ENCODE results near the gene TNRC6C. TPM values are rescaled to one million over a fixed set of nuclear protein-coding genes. Genes with fewer than 3 reads are reported as not detected.

Gene TNRC6C
- total and polyA plus RNA-seq, 10 donors: 1.7 to 37.0 (median 18.3) TPM

DNA sequence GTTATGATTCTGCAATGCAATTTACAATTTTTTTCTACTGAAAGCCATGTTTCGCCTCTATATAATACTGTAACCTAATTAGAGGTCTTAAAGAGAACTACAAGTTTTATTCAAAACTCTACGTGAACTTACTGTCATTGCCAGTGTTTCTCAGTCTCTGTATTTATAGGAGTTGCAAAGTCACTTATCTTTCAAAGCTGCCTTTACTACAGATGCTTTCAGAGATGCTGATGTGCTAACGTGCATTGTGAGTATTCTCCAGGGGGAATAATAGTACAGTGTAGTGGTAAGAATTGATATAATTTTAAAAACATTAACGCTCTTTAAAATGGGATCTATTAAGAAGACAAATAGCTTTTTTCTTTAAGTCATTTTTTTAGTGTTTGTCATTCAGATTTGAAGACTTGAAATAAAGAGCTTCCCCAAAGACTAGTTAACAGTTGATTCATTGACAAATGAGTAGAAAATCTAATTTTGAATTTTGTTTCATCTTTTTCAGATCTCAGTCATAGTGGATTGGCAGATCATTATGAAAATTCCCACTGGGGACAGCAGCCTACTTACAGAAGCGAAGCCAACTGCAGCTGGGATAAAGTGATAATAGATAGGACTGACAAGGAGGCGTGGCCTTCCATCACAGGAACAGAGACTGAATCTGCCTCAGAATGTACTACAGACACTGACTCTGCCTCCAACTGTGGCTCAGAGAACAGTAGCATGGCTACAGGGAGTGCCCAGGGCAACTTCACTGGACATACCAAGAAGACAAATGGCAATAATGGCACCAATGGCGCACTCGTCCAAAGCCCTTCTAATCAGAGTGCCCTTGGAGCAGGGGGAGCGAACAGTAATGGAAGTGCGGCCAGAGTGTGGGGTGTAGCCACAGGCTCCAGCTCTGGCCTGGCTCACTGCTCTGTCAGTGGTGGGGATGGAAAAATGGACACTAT lies 90.1 kb downstream of the TNRC6C start:
- Histone ChIP-seq H3K27ac (no peak overlapping the region), H3K27me3 (replicated peaks in 1 of 7) (no peaks in the 10 kb centered on the region), H3K36me3 (peaks cover 0 to 66% (median 31%) of the 10 kb centered on the region in 6 donors), H3K4me1 (peaks cover 0 to 7% (median 0%) of the 10 kb centered on the region in 6 donors), H3K4me3 (no peak overlapping the region), H3K9me3 (no peaks in the 10 kb centered on the region)
- DNase-seq: no peak
- TF ChIP-seq CTCF (IDR thresholded peaks at IDR 0.05 in 8 of 11, conservative IDR thresholded peaks at IDR 0.05 in 3 of 11) (no peak), POLR2AphosphoS5 (IDR thresholded peaks at IDR 0.05) (no peak), POLR2A (IDR thresholded peaks at IDR 0.05) (no peak)
- intact Hi-C loops (cut with DNase I; ENCODE audit: low total_unique reads): no loop called here
- 91 to 96% (median 94%) methylated on average over 10 of the region's 10 CpGs for WGBS, 5 donors

DNA sequence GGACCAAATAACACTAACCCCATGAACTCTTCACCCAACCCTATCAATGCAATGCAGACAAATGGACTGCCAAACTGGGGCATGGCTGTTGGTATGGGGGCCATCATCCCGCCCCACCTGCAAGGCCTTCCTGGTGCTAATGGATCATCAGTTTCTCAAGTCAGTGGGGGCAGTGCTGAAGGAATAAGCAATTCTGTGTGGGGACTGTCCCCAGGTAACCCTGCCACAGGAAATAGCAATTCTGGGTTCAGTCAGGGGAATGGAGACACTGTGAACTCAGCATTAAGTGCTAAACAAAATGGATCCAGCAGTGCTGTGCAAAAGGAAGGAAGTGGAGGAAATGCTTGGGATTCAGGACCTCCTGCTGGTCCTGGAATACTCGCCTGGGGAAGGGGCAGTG lies 91.1 kb downstream of the TNRC6C start:
- Histone ChIP-seq H3K9me3 (no peaks in the 10 kb centered on the region), H3K27ac (no peak overlapping the region), H3K4me1 (peaks cover 0 to 7% (median 0%) of the 10 kb centered on the region in 6 donors), H3K27me3 (replicated peaks in 1 of 7) (no peaks in the 10 kb centered on the region), H3K4me3 (no peak overlapping the region), H3K36me3 (peaks cover 0 to 70% (median 31%) of the 10 kb centered on the region in 6 donors)
- TF ChIP-seq CTCF (IDR thresholded peaks at IDR 0.05 in 8 of 11, conservative IDR thresholded peaks at IDR 0.05 in 3 of 11): no peak
- no peak for TF ChIP-seq POLR2AphosphoS5 (IDR thresholded peaks at IDR 0.05)
- no peak for TF ChIP-seq POLR2A (IDR thresholded peaks at IDR 0.05)
- 81 to 91% (median 84%) methylated on average over 2 of the region's 2 CpGs for whole genome bisulfite sequencing, 5 donors
- no peak for DNase-seq
- intact Hi-C loops (cut with DNase I; ENCODE audit: low total_unique reads): no loop called here

- no peak for TF ChIP-seq POLR2A (IDR thresholded peaks at IDR 0.05)
- no peak for TF ChIP-seq POLR2AphosphoS5 (IDR thresholded peaks at IDR 0.05)
- no peak for TF ChIP-seq CTCF (IDR thresholded peaks at IDR 0.05 in 8 of 11, conservative IDR thresholded peaks at IDR 0.05 in 3 of 11)
- Histone ChIP-seq H3K4me1 (peaks cover 0 to 7% (median 0%) of the 10 kb centered on the region in 6 donors), H3K27ac (no peak overlapping the region), H3K9me3 (no peaks in the 10 kb centered on the region), H3K36me3 (peaks cover 0 to 71% (median 34%) of the 10 kb centered on the region in 6 donors), H3K27me3 (replicated peaks in 1 of 7) (no peaks in the 10 kb centered on the region), H3K4me3 (no peak overlapping the region)
- WGBS, 5 donors: 84 to 96% (median 93%) methylated on average over 19 of the region's 19 CpGs
- no peak for DNase-seq
- intact Hi-C loops (cut with DNase I; ENCODE audit: low total_unique reads): no loop called here
These were observed 92.9 kb downstream of the TNRC6C start for GRCh38 chr17:78051186-78051972.

Measured in spleen (tissue), 11 donors.